CD4-positive, CD25-positive, alpha-beta regulatory T cell (primary cell): ENCODE results near the gene POLR2B. TPM values are rescaled to one million over a fixed set of nuclear protein-coding genes. Genes with fewer than 3 reads are reported as not detected.

Source experiments
- ATAC-seq, 2 donors: fragments of 150-1000 bp; cut with Tn5 transposase; one replicate each; pipeline ENCODE4 v1.10.0; 2021; ENCODE audit warnings: low read depth in 2 of 2, moderate number of reproducible peaks in 2 of 2, moderate library complexity in 1 of 2
- DNase-seq, 3 donors: peaks; one replicate each; pipeline versions ENCODE4 v3.0.0 to v3.0.0-alpha.2; 2012 to 2022; ENCODE audit warnings: mixed read lengths in 1 of 3
- H3K27ac ChIP-seq: one replicate; pipeline ENCODE4 v1.7.0; 2013; ENCODE audit warnings: mild to moderate bottlenecking, low read length; ENCODE audit not compliant: insufficient read depth, poor library complexity, severe bottlenecking
- H3K27me3 ChIP-seq: one replicate; pipeline ENCODE4 v1.7.0; 2013; ENCODE audit warnings: low read length; ENCODE audit not compliant: control insufficient read depth, insufficient read depth
- H3K36me3 ChIP-seq: one replicate; pipeline ENCODE4 v1.7.0; 2013; ENCODE audit warnings: mild to moderate bottlenecking, low read length, moderate library complexity; ENCODE audit not compliant: control insufficient read depth, insufficient read depth
- H3K4me1 ChIP-seq: 2 replicates; pipeline ENCODE4 v1.7.0; 2013; ENCODE audit warnings: mild to moderate bottlenecking, low read length; ENCODE audit not compliant: insufficient read depth, control insufficient read depth, poor library complexity, severe bottlenecking
- H3K4me3 ChIP-seq: one replicate; pipeline ENCODE4 v1.7.0; 2013; ENCODE audit warnings: low read depth, mild to moderate bottlenecking, low read length, moderate library complexity
- H3K9me3 ChIP-seq, 2 experiments: 1 replicate in 1 of 2; 2 replicates in 1 of 2; pipeline ENCODE4 v1.7.0; 2013; ENCODE audit warnings: low read length in 2 of 2, mild to moderate bottlenecking in 1 of 2, moderate library complexity in 1 of 2; ENCODE audit not compliant: control insufficient read depth in 2 of 2
- H3K27ac Mint-ChIP-seq, 3 donors: one replicate each; pipeline ENCODE4 v1.8.0; 2020 to 2022; ENCODE audit warnings: mild to moderate bottlenecking in 3 of 3, mixed read lengths in 3 of 3, moderate library complexity in 2 of 3
- H3K27me3 Mint-ChIP-seq: one replicate; pipeline ENCODE4 v1.8.0; 2022; ENCODE audit warnings: mild to moderate bottlenecking, mixed read lengths
- H3K36me3 Mint-ChIP-seq: one replicate; pipeline ENCODE4 v1.8.0; 2020; ENCODE audit warnings: mixed read lengths
- H3K4me1 Mint-ChIP-seq, 4 donors: one replicate each; pipeline ENCODE4 v1.8.0; 2020 to 2022; ENCODE audit warnings: mixed read lengths in 4 of 4, mild to moderate bottlenecking in 1 of 4
- H3K4me3 Mint-ChIP-seq, 4 donors: one replicate each; pipeline ENCODE4 v1.8.0; 2020 to 2022; ENCODE audit warnings: mild to moderate bottlenecking in 4 of 4, mixed read lengths in 4 of 4, moderate library complexity in 3 of 4
- H3K9me3 Mint-ChIP-seq, 7 donors: one replicate each; pipeline ENCODE4 v1.8.0; 2020 to 2022; ENCODE audit warnings: mixed read lengths in 7 of 7, mild to moderate bottlenecking in 3 of 7, moderate library complexity in 2 of 7
- polyA plus RNA-seq, 4 donors: library from polyadenylated mRNA; unstranded; fragments of 300-500 nt; fragmentation: Illumina TruSeq; gene quantifications; one replicate each; pipeline ENCODE4 v1.2.3, GENCODE V29; 2021
- total RNA-seq: library from RNA; stranded (reverse); gene quantifications from one replicate; pipeline ENCODE4 v1.2.3, GENCODE V29; 2022

Gene POLR2B
- total and polyA plus RNA-seq, 5 donors from 2014 or later = 52.9 to 83.6 (median 66.6) TPM

- peak overlapping the region; percentile 97 to 100 (median 98) for H3K4me3 Mint-ChIP-seq
- Histone ChIP-seq H3K27ac (peak overlapping the region; percentile 89), H3K4me3 (peak overlapping the region; percentile 90), H3K36me3 (peaks cover 30% of the 10 kb centered on the region), H3K9me3 (peaks cover 10 to 18% of the 10 kb centered on the region in 2 experiments), H3K4me1 (peaks cover 57% of the 10 kb centered on the region), H3K27me3 (no peaks in the 10 kb centered on the region)
- DNase-seq (peak in 1 of 3 donors; percentile 13), ATAC-seq (no peak)
- peaks cover 25% of the 10 kb centered on the region for H3K36me3 Mint-ChIP-seq
- H3K27ac Mint-ChIP-seq = peak overlapping the region; percentile 82 to 93 (median 86)
- H3K4me1 Mint-ChIP-seq = peaks cover 10 to 75% (median 49%) of the 10 kb centered on the region in 4 donors
- peaks cover 0 to 14% (median 0%) of the 10 kb centered on the region in 7 donors for H3K9me3 Mint-ChIP-seq
- H3K27me3 Mint-ChIP-seq = peaks cover 11% of the 10 kb centered on the region
Observed at GRCh38 chr4:56976283-56976836, 2.3 kb upstream of the POLR2B start.

- Histone ChIP-seq H3K36me3 (peaks cover 26% of the 10 kb centered on the region), H3K4me1 (peaks cover 63% of the 10 kb centered on the region), H3K9me3 (peaks cover 10 to 18% of the 10 kb centered on the region in 2 experiments), H3K27me3 (no peaks in the 10 kb centered on the region), H3K4me3 (peak overlapping the region; percentile 90), H3K27ac (peak overlapping the region; percentile 89)
- DNase-seq = peak; percentile 45 to 66 (median 60)
- peak; percentile 51 to 57 for ATAC-seq
- Mint-ChIP-seq H3K27me3 (peaks cover 11% of the 10 kb centered on the region), H3K36me3 (peaks cover 26% of the 10 kb centered on the region), H3K4me1 (peaks cover 15 to 75% (median 52%) of the 10 kb centered on the region in 4 donors), H3K9me3 (peaks cover 0 to 14% (median 0%) of the 10 kb centered on the region in 7 donors), H3K4me3 (peak overlapping the region; percentile 97 to 100 (median 98)), H3K27ac (peak overlapping the region; percentile 97 to 99 (median 99))
Observed at GRCh38 chr4:56976837-56977320, 1.8 kb upstream of the POLR2B start.

- Mint-ChIP-seq H3K4me3 (peak within 1 kb of the TSS; percentile 97 to 100 (median 98)), H3K36me3 (peaks cover 22% of the 10 kb centered on the region), H3K27ac (peak within 1 kb of the TSS; percentile 97 to 99 (median 99)), H3K9me3 (peaks cover 0 to 14% (median 0%) of the 10 kb centered on the region in 7 donors), H3K4me1 (peaks cover 17 to 74% (median 52%) of the 10 kb centered on the region in 4 donors), H3K27me3 (peaks cover 11% of the 10 kb centered on the region)
- Histone ChIP-seq H3K27ac (peak within 1 kb of the TSS; percentile 89), H3K4me3 (peak within 1 kb of the TSS; percentile 90), H3K36me3 (peaks cover 21% of the 10 kb centered on the region), H3K27me3 (no peaks in the 10 kb centered on the region), H3K4me1 (peaks cover 68% of the 10 kb centered on the region), H3K9me3 (peaks cover 10 to 14% of the 10 kb centered on the region in 2 experiments)
- peak; percentile 81 to 82 for ATAC-seq
- DNase-seq = peak; percentile 97 to 98 (median 98)
Observed at GRCh38 chr4:56977321-56978012, 1.2 kb upstream of the POLR2B start, which contains the start of gene NOA1. Gene NOA1 (minus strand): TSS chr4:56977606. CDS start chr4:56977585, 21 bp downstream.

GRCh38 chr4:56979421-56980072 is 851 bp downstream of the POLR2B start:
- peak overlapping the region; percentile 97 to 100 (median 98) for H3K4me3 Mint-ChIP-seq
- peaks cover 29 to 79% (median 55%) of the 10 kb centered on the region in 4 donors for H3K4me1 Mint-ChIP-seq
- Histone ChIP-seq H3K4me1 (peaks cover 71% of the 10 kb centered on the region), H3K27ac (peak overlapping the region; percentile 89), H3K4me3 (peak overlapping the region; percentile 90), H3K36me3 (peaks cover 3% of the 10 kb centered on the region), H3K27me3 (no peaks in the 10 kb centered on the region), H3K9me3 (no peaks in the 10 kb centered on the region)
- no peak for ATAC-seq
- H3K36me3 Mint-ChIP-seq = peaks cover 8% of the 10 kb centered on the region
- H3K9me3 Mint-ChIP-seq = no peaks in the 10 kb centered on the region
- peak overlapping the region; percentile 99 to 100 (median 99) for H3K27ac Mint-ChIP-seq
- DNase-seq = peak; percentile 11 to 58 (median 14)
- H3K27me3 Mint-ChIP-seq = peaks cover 11% of the 10 kb centered on the region

GRCh38 chr4:56981795-56982201 is 3.1 kb downstream of the POLR2B start:
- peaks cover 16% of the 10 kb centered on the region for H3K36me3 ChIP-seq
- peak overlapping the region; percentile 1 to 85 (median 5) for H3K27ac Mint-ChIP-seq
- ATAC-seq (no peak), DNase-seq (peak in 1 of 3 donors; percentile 19)
- H3K27ac ChIP-seq = peak overlapping the region; percentile 45
- no peaks in the 10 kb centered on the region for H3K9me3 Mint-ChIP-seq
- H3K9me3 ChIP-seq = no peaks in the 10 kb centered on the region
- H3K27me3 ChIP-seq = no peaks in the 10 kb centered on the region
- H3K4me1 ChIP-seq = peaks cover 50% of the 10 kb centered on the region
- H3K27me3 Mint-ChIP-seq = peaks cover 11% of the 10 kb centered on the region
- H3K4me1 Mint-ChIP-seq = peaks cover 32 to 74% (median 59%) of the 10 kb centered on the region in 4 donors
- H3K36me3 Mint-ChIP-seq = peaks cover 20% of the 10 kb centered on the region
- H3K4me3 ChIP-seq = peak overlapping the region; percentile 58
- peak overlapping the region; percentile 78 to 99 (median 97) for H3K4me3 Mint-ChIP-seq

DNA sequence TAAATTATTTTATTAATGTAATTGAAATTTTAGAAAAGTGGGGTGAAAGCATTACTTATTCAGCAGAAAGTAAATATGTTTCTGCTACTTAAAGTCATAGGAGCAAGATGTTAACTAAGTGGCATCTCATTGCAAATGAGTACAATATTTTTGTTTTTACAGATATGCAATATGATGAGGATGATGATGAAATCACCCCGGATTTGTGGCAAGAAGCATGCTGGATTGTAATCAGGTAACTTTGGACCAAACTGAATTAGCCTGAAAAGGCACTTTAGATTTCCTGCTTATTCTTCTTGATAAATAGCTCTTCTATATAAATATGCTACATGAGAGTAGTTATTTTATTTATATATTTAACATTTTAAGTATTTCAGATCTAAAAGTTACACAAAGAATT is 7.5 kb downstream of the POLR2B start:
- Histone ChIP-seq H3K27me3 (no peaks in the 10 kb centered on the region), H3K4me3 (no peak overlapping the region), H3K9me3 (no peaks in the 10 kb centered on the region), H3K36me3 (peaks cover 54% of the 10 kb centered on the region), H3K27ac (no peak overlapping the region), H3K4me1 (peaks cover 25% of the 10 kb centered on the region)
- ATAC-seq = no peak
- Mint-ChIP-seq H3K4me1 (peaks cover 45 to 64% (median 54%) of the 10 kb centered on the region in 4 donors), H3K27ac (no peak overlapping the region), H3K36me3 (peaks cover 35% of the 10 kb centered on the region), H3K27me3 (no peaks in the 10 kb centered on the region), H3K9me3 (no peaks in the 10 kb centered on the region), H3K4me3 (no peak overlapping the region)
- no peak for DNase-seq

- no peaks in the 10 kb centered on the region for H3K9me3 ChIP-seq
- peaks cover 62% of the 10 kb centered on the region for H3K36me3 ChIP-seq
- no peaks in the 10 kb centered on the region for H3K9me3 Mint-ChIP-seq
- peaks cover 38% of the 10 kb centered on the region for H3K36me3 Mint-ChIP-seq
- H3K27me3 ChIP-seq = no peaks in the 10 kb centered on the region
- H3K4me1 ChIP-seq = peaks cover 18% of the 10 kb centered on the region
- H3K27ac Mint-ChIP-seq = no peak overlapping the region
- no peak overlapping the region for H3K4me3 Mint-ChIP-seq
- H3K4me1 Mint-ChIP-seq = peaks cover 39 to 64% (median 54%) of the 10 kb centered on the region in 4 donors
- DNase-seq (no peak), ATAC-seq (no peak)
- H3K27ac ChIP-seq = no peak overlapping the region
- no peak overlapping the region for H3K4me3 ChIP-seq
- no peaks in the 10 kb centered on the region for H3K27me3 Mint-ChIP-seq
Observed at GRCh38 chr4:56986952-56987351, 8.3 kb downstream of the POLR2B start.
